ENCODE results near the gene GH2. TPM values are rescaled to one million over a fixed set of nuclear protein-coding genes. Genes with fewer than 3 reads are reported as not detected.
A peak's percentile ranks its signal among the peaks of the same experiment; 100 is the strongest.
"Not testable (repeated sequence)": the region's sequence is repeated elsewhere in the genome, so short reads cannot be mapped to it uniquely, and the experiment has no call there.

The GH2 gene
- total and polyA plus RNA-seq, 4 donors = not detected

DNA sequence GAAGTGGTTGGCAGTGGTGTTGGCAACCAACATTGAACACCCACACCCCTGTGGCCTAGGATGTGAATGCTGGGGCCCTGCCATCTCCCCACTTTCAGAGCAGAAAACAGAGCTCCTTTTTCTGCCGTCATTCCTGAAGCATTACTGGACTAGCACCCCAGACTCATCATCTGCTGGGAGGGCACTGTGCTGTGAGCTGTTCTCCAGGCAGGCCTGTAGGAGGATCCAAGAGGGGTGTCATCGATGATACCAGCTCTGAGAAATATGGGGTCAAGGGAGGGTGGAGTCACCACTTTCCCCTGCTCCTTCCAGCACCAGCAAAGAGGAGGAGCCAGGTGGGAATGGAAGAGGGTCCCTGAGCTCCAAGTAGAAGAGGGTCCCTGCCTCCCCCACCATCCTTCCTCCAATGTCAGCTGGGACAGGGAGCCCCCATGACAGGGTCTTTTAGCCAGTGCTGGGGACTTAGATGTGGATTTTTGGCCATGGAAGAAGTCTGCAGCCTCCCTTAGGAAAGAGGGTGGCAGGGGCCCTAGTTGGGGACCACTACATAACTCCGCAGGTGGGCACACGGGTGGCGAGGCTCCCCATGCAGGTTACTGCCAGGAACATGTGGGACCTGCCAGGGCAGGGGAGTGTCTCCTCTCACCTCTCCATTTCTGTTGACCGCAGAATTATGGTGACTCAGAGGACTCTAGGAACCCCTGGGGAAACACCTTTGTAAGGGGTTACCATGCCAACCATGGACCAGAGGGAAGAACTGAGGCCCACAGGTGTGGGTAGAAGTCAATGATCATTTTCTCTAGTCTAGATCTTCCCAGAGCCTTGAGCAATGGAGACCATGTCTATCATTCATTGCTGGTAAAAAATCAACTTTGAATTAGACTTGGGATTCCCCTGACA lies 17.4 kb upstream of the GH2 start:
- H3K4me3 ChIP-seq; H3K27me3 ChIP-seq (ENCODE audit: control insufficient read depth in 3 of 3, insufficient read depth in 3 of 3, low read length in 2 of 3); H3K27ac ChIP-seq (ENCODE audit: low read depth in 1 of 2, low read length in 1 of 2); H3K4me1 ChIP-seq (ENCODE audit: control insufficient read depth in 5 of 5, insufficient read depth in 5 of 5, low read length in 5 of 5); H3K36me3 ChIP-seq (ENCODE audit: control insufficient read depth in 4 of 4, insufficient read depth in 4 of 4, low read length in 4 of 4); ATAC-seq (ENCODE audit: insufficient read depth, low FRiP score); DNase-seq; H3K9me3 ChIP-seq (ENCODE audit: control insufficient read depth in 4 of 4, insufficient read depth in 3 of 4, low read length in 3 of 4); H3K9ac ChIP-seq (ENCODE audit: insufficient read depth in 1 of 2, low read length in 2 of 2): not testable (repeated sequence)
- 88 to 90% methylated on average over 6 of the region's 6 CpGs for WGBS, 2 donors

DNA sequence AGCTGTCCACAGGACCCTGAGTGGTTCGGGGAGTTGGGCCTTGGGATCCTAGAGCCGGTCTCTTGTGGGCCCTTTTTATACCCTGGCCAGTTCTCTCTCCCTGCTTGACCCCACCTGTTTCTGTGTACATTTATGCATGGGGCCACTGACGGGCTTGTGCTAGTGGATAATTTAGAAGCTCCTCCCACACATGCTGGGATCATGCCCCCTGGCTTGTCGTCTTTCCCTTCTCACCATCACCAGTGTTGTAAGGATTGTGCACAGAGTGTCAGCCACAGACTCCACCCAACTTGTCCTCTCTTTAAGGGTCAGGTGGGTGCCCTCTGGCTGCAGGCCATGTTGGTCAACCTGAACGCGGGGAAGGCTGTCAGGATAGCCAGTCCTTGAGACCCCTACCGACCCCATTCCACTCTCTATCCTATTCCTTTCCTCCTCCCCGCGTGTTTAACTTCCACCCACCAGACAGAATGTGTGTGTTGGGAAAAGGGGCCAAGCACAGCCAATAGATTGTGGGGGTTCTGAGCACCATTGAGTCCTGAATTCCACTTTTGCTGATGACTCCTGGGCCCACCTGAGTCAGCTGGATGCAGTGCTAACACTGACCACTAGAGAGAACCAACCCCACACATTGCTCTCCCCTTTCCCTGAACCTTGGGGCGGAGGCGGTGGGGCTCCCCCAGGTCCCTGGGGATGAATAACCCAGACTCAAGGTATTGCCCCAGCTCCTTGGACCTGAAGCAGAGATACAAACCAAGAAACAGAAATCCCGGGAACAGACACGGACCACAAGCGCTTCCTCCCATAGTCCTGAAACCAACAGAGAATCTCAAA lies 15.0 kb upstream of the GH2 start, which contains the start of gene CSH1:
Gene CSH1 (minus strand): TSS at position 51 of the 831 bp plus-strand sequence. CDS start 63 bp downstream, outside the sequence.
- H3K36me3 ChIP-seq (ENCODE audit: control insufficient read depth in 4 of 4, insufficient read depth in 4 of 4, low read length in 4 of 4); DNase-seq; H3K4me1 ChIP-seq (ENCODE audit: control insufficient read depth in 5 of 5, insufficient read depth in 5 of 5, low read length in 5 of 5); H3K9me3 ChIP-seq (ENCODE audit: control insufficient read depth in 4 of 4, insufficient read depth in 3 of 4, low read length in 3 of 4); H3K4me3 ChIP-seq; H3K9ac ChIP-seq (ENCODE audit: insufficient read depth in 1 of 2, low read length in 2 of 2); H3K27ac ChIP-seq (ENCODE audit: low read depth in 1 of 2, low read length in 1 of 2); ATAC-seq (ENCODE audit: insufficient read depth, low FRiP score); H3K27me3 ChIP-seq (ENCODE audit: control insufficient read depth in 3 of 3, insufficient read depth in 3 of 3, low read length in 2 of 3): not testable (repeated sequence)
- 95 to 96% methylated on average over 8 to 10 of the region's 14 CpGs for WGBS, 2 donors

DNA sequence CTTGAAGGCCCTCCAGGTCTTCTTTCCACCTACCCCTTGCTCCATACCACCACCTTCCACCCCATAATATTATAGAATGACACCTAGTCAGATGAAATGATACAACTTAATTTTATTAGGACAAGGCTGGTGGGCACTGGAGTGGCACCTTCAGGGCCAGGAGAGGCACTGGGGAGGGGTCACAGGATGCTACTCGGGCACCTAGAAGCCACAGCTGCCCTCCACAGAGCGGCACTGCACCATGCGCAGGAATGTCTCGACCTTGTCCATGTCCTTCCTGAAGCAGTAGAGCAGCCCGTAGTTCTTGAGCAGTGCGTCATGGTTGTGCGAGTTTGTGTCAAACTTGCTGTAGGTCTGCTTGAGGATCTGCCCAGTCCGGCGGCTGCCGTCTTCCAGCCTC lies 13.1 kb upstream of the GH2 start:
- DNase-seq; H3K9ac ChIP-seq (ENCODE audit: insufficient read depth in 1 of 2, low read length in 2 of 2); H3K36me3 ChIP-seq (ENCODE audit: control insufficient read depth in 4 of 4, insufficient read depth in 4 of 4, low read length in 4 of 4); H3K27ac ChIP-seq (ENCODE audit: low read depth in 1 of 2, low read length in 1 of 2); ATAC-seq (ENCODE audit: insufficient read depth, low FRiP score); H3K9me3 ChIP-seq (ENCODE audit: control insufficient read depth in 4 of 4, insufficient read depth in 3 of 4, low read length in 3 of 4); H3K27me3 ChIP-seq (ENCODE audit: control insufficient read depth in 3 of 3, insufficient read depth in 3 of 3, low read length in 2 of 3); H3K4me3 ChIP-seq; H3K4me1 ChIP-seq (ENCODE audit: control insufficient read depth in 5 of 5, insufficient read depth in 5 of 5, low read length in 5 of 5): not testable (repeated sequence)
- WGBS, 2 donors = 91 to 94% methylated on average over 7 to 10 of the region's 10 CpGs

DNA sequence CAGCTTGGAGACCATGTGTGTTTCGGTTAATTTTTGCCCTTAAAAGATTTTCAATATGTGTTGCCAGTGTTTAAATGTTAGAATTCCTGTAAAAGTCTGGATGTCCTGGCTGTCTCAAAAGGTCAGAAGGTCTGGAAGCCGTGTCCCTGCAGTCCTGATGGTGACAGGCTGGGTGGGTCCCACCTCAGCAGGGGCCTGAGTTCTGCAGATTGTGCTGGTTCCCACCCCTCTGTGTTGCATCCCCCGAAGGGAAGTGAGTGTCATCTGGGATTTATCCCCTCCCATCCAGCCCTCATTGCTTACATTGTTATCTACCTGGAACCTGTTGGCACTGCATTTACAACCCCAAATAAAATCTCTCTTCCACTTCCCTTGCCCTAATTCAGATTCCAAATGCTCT lies 12.3 kb upstream of the GH2 start:
- H3K4me1 ChIP-seq (ENCODE audit: control insufficient read depth in 5 of 5, insufficient read depth in 5 of 5, low read length in 5 of 5); ATAC-seq (ENCODE audit: insufficient read depth, low FRiP score); H3K27ac ChIP-seq (ENCODE audit: low read depth in 1 of 2, low read length in 1 of 2); H3K9ac ChIP-seq (ENCODE audit: insufficient read depth in 1 of 2, low read length in 2 of 2); H3K9me3 ChIP-seq (ENCODE audit: control insufficient read depth in 4 of 4, insufficient read depth in 3 of 4, low read length in 3 of 4); DNase-seq; H3K4me3 ChIP-seq; H3K27me3 ChIP-seq (ENCODE audit: control insufficient read depth in 3 of 3, insufficient read depth in 3 of 3, low read length in 2 of 3); H3K36me3 ChIP-seq (ENCODE audit: control insufficient read depth in 4 of 4, insufficient read depth in 4 of 4, low read length in 4 of 4): not testable (repeated sequence)
- WGBS, 2 donors = 68 to 86% methylated on average over 3 of the region's 3 CpGs

DNA sequence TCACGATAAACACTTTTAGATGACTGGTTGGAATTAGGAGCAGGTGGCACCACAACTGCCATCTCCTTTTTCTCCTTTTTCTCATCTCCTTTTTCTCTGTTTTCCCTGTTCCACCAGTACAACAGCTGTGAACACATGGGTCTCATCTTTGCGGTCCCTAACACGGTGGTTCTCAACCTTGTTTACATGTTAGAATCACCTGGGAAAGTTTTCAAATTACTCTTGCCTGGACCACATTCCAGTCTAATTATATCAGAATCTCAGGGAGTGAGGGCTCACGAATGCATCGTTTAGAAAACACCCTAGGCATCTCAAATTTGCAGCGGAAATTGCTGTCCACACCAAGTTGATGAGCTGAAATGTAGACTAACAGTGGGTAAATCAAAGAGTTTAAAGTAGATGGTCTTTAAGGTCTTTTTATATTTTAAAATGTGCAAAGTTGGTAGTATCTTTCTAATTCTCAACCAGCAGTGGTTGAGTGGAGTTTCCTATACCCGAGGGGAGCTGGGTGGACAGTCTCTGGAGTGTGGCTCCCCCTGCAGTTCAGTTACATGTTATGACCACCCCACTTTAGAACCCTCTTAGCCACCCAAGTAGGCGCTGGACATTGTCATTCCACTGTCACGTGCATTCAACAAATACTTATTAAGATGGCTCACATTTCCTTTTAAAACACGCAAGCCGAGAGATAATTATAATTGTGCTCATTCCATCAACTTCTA lies 10.7 kb upstream of the GH2 start:
- H3K36me3 ChIP-seq (ENCODE audit: control insufficient read depth in 4 of 4, insufficient read depth in 4 of 4, low read length in 4 of 4); H3K4me1 ChIP-seq (ENCODE audit: control insufficient read depth in 5 of 5, insufficient read depth in 5 of 5, low read length in 5 of 5); H3K9me3 ChIP-seq (ENCODE audit: control insufficient read depth in 4 of 4, insufficient read depth in 3 of 4, low read length in 3 of 4); ATAC-seq (ENCODE audit: insufficient read depth, low FRiP score); H3K27ac ChIP-seq (ENCODE audit: low read depth in 1 of 2, low read length in 1 of 2); H3K27me3 ChIP-seq (ENCODE audit: control insufficient read depth in 3 of 3, insufficient read depth in 3 of 3, low read length in 2 of 3); DNase-seq; H3K9ac ChIP-seq (ENCODE audit: insufficient read depth in 1 of 2, low read length in 2 of 2); H3K4me3 ChIP-seq: not testable (repeated sequence)
- WGBS, 2 donors = 52 to 80% methylated on average over 10 to 11 of the region's 11 CpGs

DNA sequence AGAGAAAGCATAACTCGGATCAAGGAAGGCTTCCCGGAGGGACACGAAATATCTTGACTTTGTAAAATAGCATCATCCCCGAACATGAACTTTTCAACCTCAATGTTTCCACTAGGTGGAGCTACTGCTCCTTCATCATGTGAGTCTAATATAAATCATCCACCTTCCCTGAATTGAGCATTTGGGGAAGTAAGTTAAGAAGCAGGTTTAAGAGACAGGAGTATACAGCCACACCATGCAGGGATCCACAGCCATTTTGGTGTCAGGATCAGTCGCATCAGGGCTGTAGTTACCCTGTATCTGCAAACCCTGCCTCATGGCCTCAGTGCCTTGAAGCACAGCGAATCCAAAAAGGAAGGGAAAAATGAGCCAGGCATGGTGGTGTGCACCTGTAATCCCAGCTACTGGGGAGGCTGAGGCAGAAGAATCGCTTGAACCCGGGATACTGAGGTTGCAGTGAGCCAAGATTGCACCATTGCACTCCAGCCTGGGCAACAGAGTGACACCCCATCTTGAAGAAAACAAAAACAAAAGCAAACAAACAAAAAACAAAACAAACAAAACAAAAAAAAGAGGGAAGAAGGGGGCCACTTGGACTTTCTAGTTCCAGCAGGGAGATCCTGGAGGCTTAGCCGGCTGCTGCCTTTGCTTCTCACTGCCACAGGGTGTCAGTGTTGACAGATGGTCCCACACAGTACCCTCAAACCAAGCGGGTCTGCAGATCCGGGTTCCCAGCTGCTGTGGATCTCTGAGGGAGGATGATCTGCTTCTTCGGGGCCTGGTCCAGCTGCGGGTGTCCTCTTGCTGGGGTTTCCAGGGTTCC lies 7.5 kb upstream of the GH2 start:
- DNase-seq (peak; percentile 52 to 60 (median 57)), ATAC-seq (ENCODE audit: insufficient read depth, low FRiP score) (peak; percentile 61)
- not testable (repeated sequence) for H3K36me3 ChIP-seq (ENCODE audit: control insufficient read depth in 4 of 4, insufficient read depth in 4 of 4, low read length in 4 of 4); H3K4me3 ChIP-seq; H3K27ac ChIP-seq (ENCODE audit: low read depth in 1 of 2, low read length in 1 of 2); H3K9me3 ChIP-seq (ENCODE audit: control insufficient read depth in 4 of 4, insufficient read depth in 3 of 4, low read length in 3 of 4); H3K9ac ChIP-seq (ENCODE audit: insufficient read depth in 1 of 2, low read length in 2 of 2); H3K27me3 ChIP-seq (ENCODE audit: control insufficient read depth in 3 of 3, insufficient read depth in 3 of 3, low read length in 2 of 3); H3K4me1 ChIP-seq (ENCODE audit: control insufficient read depth in 5 of 5, insufficient read depth in 5 of 5, low read length in 5 of 5)
- 33% methylated on average over 13 of the region's 13 CpGs for WGBS, 2 donors

DNA sequence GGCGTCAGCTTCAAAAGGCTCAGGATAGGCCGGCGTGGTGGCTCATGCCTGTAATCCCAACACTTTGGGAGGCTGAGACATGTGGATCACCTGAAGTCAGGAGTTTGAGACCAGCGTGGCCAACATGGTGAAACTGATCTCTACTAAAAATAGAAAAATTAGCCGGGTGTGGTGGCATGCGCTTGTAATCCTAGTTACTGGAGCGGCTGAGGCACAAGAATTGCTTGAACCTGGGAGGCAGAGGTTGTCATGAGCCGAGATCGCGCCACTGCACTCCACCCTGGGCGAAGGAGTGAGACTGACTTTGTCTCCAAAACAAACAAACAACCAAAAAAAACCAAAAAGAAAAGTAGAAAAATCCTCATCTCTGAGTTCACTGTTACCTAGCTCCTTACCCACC lies 3.4 kb upstream of the GH2 start:
- not testable (repeated sequence) for H3K9ac ChIP-seq (ENCODE audit: insufficient read depth in 1 of 2, low read length in 2 of 2); H3K27ac ChIP-seq (ENCODE audit: low read depth in 1 of 2, low read length in 1 of 2); H3K9me3 ChIP-seq (ENCODE audit: control insufficient read depth in 4 of 4, insufficient read depth in 3 of 4, low read length in 3 of 4); DNase-seq; H3K4me3 ChIP-seq; H3K27me3 ChIP-seq (ENCODE audit: control insufficient read depth in 3 of 3, insufficient read depth in 3 of 3, low read length in 2 of 3); H3K4me1 ChIP-seq (ENCODE audit: control insufficient read depth in 5 of 5, insufficient read depth in 5 of 5, low read length in 5 of 5); ATAC-seq (ENCODE audit: insufficient read depth, low FRiP score); H3K36me3 ChIP-seq (ENCODE audit: control insufficient read depth in 4 of 4, insufficient read depth in 4 of 4, low read length in 4 of 4)
- WGBS, 2 donors = 89 to 96% methylated on average over 11 of the region's 11 CpGs

Data from lung (tissue), 10 donors.